ENCODE measurements around the gene LCE1D. TPM values are rescaled to one million over a fixed set of nuclear protein-coding genes. Genes with fewer than 3 reads are reported as not detected.

LCE1D gene
- polyA plus RNA-seq (2011; rRNA removed): not detected in 2 replicates
- not detected in 2 replicates for polyA plus RNA-seq (2012; cell fraction: cytosol; rRNA removed)
- not detected in 2 replicates for polyA plus RNA-seq (2012; cell fraction: nucleus; rRNA removed)
- polyA plus RNA-seq (2017; fragmentation: RNase III; extraction: RNeasy Plus Mini Kit Qiagen cat#74134 plus additional on column Dnase treatment): not detected in 3 replicates
- not detected in 2 replicates for polyA minus RNA-seq (2011; rRNA and poly(A)+ RNA removed)

- Histone ChIP-seq H3K4me1 (no peaks in the 10 kb centered on the region), H3K4me3 (no peak within 1 kb of the TSS), H3K9me3 (no peaks in the 10 kb centered on the region), H3K4me2 (no peak within 1 kb of the TSS), H3K27ac (no peak within 1 kb of the TSS)
- ATAC-seq: no peak
- FAIRE-seq: no peak
- TF ChIP-seq HES2 (IDR thresholded peaks at IDR 0.05): no peak
- TF ChIP-seq HDAC2 (IDR thresholded peaks at IDR 0.05): no peak
- no peak for TF ChIP-seq RARB (CRISPR knock-in tag; IDR thresholded peaks at IDR 0.05)
- TF ChIP-seq JUNB (IDR thresholded peaks at IDR 0.05): no peak
- no peak for TF ChIP-seq SMC3 (IDR thresholded peaks at IDR 0.05)
- TF ChIP-seq HOXA7 (CRISPR knock-in tag; IDR thresholded peaks at IDR 0.05): no peak
- TF ChIP-seq MAX (IDR thresholded peaks at IDR 0.05): no peak
- TF ChIP-seq PHF8 (IDR thresholded peaks at IDR 0.05; ENCODE audit: borderline replicate concordance, low read depth): no peak
- no peak for TF ChIP-seq EHMT2 (IDR thresholded peaks at IDR 0.05; ENCODE audit: low read depth)
- no peak for TF ChIP-seq FOSB (CRISPR knock-in tag; IDR thresholded peaks at IDR 0.05)
- no peak for TF ChIP-seq NPAS2 (CRISPR knock-in tag; IDR thresholded peaks at IDR 0.05; ENCODE audit: borderline replicate concordance)
- TF ChIP-seq ZNF302 (CRISPR knock-in tag; IDR thresholded peaks at IDR 0.05): no peak
- no peak for TF ChIP-seq HEYL (CRISPR knock-in tag; IDR thresholded peaks at IDR 0.05)
- no peak for TF ChIP-seq BHLHE40 (IDR thresholded peaks at IDR 0.05; ENCODE audit: low read depth, low read length)
- no peak for TF ChIP-seq EHF (CRISPR knock-in tag; IDR thresholded peaks at IDR 0.05)
- DNase-seq (ENCODE audit: low read depth in 1 of 2, low spot score in 1 of 2): no peak
- CTCF ChIA-PET: no interaction called here
- WGBS (ENCODE audit: missing lambda C conversion rate): no CpG with 5 or more reads among the region's 3 CpGs
- POLR2A ChIA-PET: no interaction called here
Measured at GRCh38 chr1:152796421-152796820, at the start of gene LCE1D. Gene LCE1D (plus strand): TSS chr1:152796721. CDS start chr1:152797795, 1,074 bp downstream.

GRCh38 chr1:152747831-152748230 is 48.7 kb upstream of the LCE1D start:
- no peak for ATAC-seq
- ChIA-PET POLR2A (no interaction called here), CTCF (no interaction called here)
- DNase-seq (ENCODE audit: low read depth in 1 of 2, low spot score in 1 of 2): no peak
- H3K4me2 ChIP-seq: no peak overlapping the region
- H3K9me3 ChIP-seq: no peaks in the 10 kb centered on the region
- no peaks in the 10 kb centered on the region for H3K4me1 ChIP-seq
- no peak for TF ChIP-seq TP53 (CRISPR knock-in tag; IDR thresholded peaks at IDR 0.05)
- no peak for TF ChIP-seq HOXB13 (CRISPR knock-in tag; IDR thresholded peaks at IDR 0.05; ENCODE audit: low read depth)
- no peak for TF ChIP-seq NR3C1 (IDR thresholded peaks at IDR 0.05)
- no peak for TF ChIP-seq EHMT2 (IDR thresholded peaks at IDR 0.05; ENCODE audit: low read depth)
- no peak for TF ChIP-seq FOSL2 (IDR thresholded peaks at IDR 0.05)
- no peak for TF ChIP-seq FOSL2 (CRISPR knock-in tag; IDR thresholded peaks at IDR 0.05)
- TF ChIP-seq CHD4 (IDR thresholded peaks at IDR 0.05; ENCODE audit: borderline replicate concordance): no peak
- TF ChIP-seq MAFK (IDR thresholded peaks at IDR 0.05; ENCODE audit: partially characterized antibody): no peak
- no peak for TF ChIP-seq BHLHE40 (IDR thresholded peaks at IDR 0.05; ENCODE audit: low read depth, low read length)
- no peak for TF ChIP-seq E2F6 (IDR thresholded peaks at IDR 0.05; ENCODE audit: borderline replicate concordance, low read depth)
- no peak for TF ChIP-seq MYC (IDR thresholded peaks at IDR 0.05; ENCODE audit: borderline replicate concordance, low read length)
- TF ChIP-seq SREBF2 (IDR thresholded peaks at IDR 0.05): no peak
- TF ChIP-seq EP300 (IDR thresholded peaks at IDR 0.05): no peak
- TF ChIP-seq PHF8 (IDR thresholded peaks at IDR 0.05; ENCODE audit: borderline replicate concordance, low read depth): no peak
- TF ChIP-seq ZSCAN20 (CRISPR knock-in tag; IDR thresholded peaks at IDR 0.05): no peak
- H3K27ac ChIP-seq: no peak overlapping the region
- WGBS (ENCODE audit: missing lambda C conversion rate): 3% methylated on average over 1 of the region's 1 CpG
- no peak for FAIRE-seq
- H3K4me3 ChIP-seq: no peak overlapping the region

Data from A549 (cell line).